Right renal pelvis (tissue), 4 donors: ENCODE measurements around the gene TCERG1L. TPM values are rescaled to one million over a fixed set of nuclear protein-coding genes. Genes with fewer than 3 reads are reported as not detected.

Source experiments
- DNase-seq, 4 donors: peaks; one replicate each; pipeline ENCODE4 v3.0.0-alpha.2; 2013; ENCODE audit warnings: low read depth in 4 of 4, low spot score in 3 of 4, missing footprints in 1 of 4
- polyA plus RNA-seq, 4 donors: library from polyadenylated mRNA; unstranded; fragments of 120-200 nt; gene quantifications; one replicate each; pipeline ENCODE4 v1.2.1, GENCODE V29; 2013; ENCODE audit not compliant: insufficient read length in 4 of 4

Gene TCERG1L
- polyA plus RNA-seq, 4 donors, result 1.4 to 2.1 (median 1.8) TPM

GRCh38 chr10:131231965-131232541, 79.5 kb downstream of the TCERG1L start:
- no peak for DNase-seq

DNA sequence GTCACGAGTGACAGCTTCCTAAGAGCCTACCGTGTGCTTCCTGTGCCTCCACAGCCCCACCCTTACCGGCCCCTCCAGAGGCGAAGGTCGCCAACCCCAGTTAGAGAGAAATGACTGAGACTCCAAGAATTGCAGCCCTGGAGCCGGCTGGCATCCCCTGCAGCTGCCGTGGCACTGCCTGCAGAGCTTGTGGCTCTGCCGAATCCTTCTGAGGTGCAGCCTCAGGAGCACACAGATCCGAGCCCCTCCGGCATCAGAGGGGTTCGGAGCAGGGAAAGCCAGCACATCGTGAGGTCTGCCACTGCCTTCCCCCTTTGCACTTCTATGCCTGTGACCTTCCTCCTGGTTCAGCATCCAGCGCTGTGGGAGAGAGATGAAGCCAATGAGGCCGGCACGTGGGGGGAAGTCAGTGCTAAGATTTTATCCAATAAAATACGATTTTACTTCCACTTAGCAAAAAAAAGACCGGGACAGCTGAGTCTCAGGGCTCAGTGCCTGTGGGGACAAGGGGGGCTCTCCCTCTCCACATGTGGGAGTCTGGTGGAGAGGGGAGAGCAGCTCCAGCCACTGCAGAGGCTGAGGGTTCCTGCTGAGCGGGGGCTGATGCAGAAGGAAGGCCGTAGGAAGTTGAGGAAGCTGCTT, 80.1 kb downstream of the TCERG1L start:
- no peak for DNase-seq

DNA sequence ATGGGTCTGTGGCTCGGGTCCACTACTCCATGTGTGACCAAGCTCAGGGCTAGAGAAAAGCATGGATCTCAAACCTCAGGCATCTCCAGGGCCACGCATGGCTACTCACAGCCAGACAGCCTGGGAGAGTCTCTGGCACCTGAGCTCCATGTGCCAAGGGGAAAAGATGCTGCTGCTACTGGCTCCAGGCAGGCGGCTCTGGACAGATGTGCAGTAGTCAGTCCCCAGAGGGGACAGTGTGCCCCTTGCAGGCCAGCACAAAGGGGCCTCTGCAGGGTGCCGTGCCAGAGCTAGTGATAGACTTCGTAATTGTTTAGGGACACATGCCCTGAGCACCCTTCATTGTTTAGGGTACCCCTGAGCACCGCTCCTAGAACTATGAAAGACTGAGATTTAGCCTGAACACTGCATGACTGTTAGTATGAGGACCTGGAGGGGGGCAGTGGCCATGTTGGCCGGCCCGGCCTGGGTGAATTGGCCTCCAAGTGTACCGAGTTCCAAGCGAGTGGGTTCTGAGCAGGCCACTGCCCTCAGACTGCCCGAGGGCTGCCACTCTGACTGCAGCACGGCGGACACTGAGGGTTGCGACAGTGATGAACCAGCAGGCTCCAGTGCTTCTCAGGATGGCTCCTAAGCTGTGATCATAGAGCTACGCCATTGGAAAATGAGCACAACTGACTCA, 80.7 kb downstream of the TCERG1L start:
- DNase-seq, result no peak

GRCh38 chr10:131230166-131230565, 81.4 kb downstream of the TCERG1L start:
- DNase-seq, result no peak

- no peak for DNase-seq
Observed at GRCh38 chr10:131227163-131227740, 84.3 kb downstream of the TCERG1L start.

- no peak for DNase-seq
Observed at GRCh38 chr10:131226446-131227162, 84.9 kb downstream of the TCERG1L start.

- no peak for DNase-seq
Observed at GRCh38 chr10:131224106-131224505, 87.4 kb downstream of the TCERG1L start.

DNA sequence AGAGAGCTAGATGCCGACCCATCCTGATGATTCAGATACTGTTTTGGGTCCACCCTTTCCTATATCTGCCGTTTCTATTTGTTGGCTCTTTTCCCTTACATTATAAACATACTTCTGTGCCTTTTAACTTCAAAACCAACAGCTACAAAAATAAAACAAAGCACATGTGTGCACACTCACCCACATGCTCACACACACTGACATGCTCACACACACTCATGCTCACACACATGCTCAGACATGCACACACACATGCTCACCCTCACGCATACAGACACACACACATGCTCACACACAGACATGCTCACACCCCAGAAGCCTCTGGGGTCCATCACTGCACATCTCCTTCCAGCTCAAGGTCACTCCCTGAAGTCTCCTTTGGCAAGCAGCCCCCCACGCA, 88.1 kb downstream of the TCERG1L start:
- DNase-seq, result no peak

DNA sequence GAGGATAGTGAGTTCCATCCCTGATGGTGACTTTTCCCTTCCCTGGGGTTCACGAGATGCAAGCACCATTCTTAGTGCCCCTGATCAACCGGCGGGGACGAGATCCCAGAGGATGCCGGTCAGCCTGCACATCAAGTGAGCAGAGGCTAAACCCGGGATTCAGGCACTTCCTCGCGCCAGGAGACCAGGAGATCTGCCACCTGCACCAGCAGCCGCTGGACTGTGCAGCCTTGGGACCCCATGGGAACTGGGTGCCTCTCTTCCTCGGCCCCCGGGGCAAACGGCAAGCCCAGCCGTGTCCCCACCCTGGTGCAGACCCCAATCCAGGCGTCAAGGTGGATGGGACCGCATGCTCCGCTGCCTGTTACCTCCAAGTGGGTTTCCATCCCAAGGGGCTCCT, 88.5 kb downstream of the TCERG1L start:
- no peak for DNase-seq

DNA sequence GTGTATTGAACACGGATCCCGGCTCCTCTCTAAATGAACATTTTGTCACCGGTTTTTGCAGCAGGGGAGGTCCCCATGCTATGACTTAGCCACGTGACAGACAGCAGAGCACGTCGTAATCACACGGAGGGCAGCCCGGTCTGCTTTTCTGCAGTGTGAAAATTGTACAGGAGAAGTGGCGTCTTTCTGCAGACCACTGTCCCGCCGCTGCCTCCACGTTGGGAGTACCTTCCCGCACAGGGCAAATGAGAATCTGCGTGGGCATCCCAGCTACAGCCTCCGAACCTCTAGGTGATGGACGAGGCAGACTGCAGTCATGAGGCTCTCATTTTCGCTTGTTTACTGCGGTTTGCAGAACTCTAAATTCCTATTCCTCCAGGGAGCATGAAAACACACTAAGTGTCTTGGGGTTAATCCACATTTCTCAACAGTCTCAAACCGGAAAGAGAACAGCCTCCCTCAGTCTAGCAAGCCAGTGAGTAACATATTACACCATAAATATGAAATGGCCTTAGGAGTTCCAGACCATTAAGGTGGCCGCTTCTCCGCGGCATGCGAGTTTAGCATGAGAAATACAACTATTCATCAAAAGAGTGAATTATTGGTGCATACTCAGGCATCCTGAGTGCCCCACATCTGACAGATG, 89.8 kb downstream of the TCERG1L start:
- DNase-seq, result no peak

GRCh38 chr10:131220601-131221171, 90.8 kb downstream of the TCERG1L start:
- no peak for DNase-seq

- no peak for DNase-seq
Observed at GRCh38 chr10:131219955-131220489, 91.5 kb downstream of the TCERG1L start.

GRCh38 chr10:131219584-131219886, 92.0 kb downstream of the TCERG1L start:
- no peak for DNase-seq

- DNase-seq, result no peak
Observed at GRCh38 chr10:131218811-131219583, 92.5 kb downstream of the TCERG1L start.

- DNase-seq, result no peak
Observed at GRCh38 chr10:131216681-131217230, 94.8 kb downstream of the TCERG1L start.

DNA sequence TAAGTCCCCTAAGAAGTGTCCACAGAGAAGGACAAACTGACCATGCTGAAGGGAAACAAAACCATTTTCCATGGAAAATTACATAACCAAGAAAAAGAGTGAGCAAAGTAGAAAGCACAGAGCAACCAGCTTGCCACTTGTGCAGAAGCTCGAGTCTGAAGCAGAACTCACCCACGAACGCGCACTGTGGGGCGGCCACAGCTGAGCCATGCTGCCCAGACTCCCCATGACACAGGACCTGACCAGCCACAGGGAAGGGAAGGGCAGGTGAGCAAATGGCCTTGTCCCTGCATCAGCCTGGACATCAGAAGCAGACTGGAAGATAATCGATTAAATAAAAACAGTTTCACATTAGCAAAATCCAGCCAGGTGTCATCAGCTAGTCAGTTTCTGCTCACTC, 95.7 kb downstream of the TCERG1L start:
- DNase-seq, result no peak

DNA sequence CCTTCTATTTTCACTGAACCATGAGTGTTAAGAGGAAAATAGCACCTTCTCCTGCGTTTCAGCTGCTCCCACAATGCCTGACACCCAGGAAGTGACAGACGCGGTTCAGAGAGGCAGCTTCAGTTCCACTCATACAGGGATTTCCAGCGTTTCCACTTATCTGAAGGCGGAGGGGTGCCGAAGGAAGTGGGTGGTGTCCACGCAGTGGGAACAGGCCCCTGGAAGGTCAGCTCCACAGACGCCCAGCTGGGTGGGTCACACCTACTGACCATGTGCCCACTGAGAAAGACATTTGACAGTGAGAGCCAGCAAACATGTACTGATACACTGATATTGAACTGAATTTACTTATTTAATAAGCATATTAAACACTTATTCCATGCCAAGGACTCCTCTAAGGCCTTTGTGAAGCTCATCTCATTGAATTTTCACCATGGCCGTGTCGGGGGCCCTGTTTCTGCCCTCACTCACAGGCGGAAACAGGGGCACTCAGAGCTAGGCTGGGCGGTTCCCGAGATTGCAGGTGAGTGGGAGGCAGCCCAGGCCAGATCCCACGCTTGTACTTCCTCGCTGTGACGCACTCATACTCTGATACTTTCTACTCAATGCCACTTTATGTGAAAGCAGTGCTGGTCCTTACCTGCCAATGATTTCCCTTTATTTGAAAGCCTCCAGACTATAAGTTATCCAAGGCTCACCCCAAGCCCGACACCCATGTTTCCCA, 96.8 kb downstream of the TCERG1L start:
- no peak for DNase-seq

DNA sequence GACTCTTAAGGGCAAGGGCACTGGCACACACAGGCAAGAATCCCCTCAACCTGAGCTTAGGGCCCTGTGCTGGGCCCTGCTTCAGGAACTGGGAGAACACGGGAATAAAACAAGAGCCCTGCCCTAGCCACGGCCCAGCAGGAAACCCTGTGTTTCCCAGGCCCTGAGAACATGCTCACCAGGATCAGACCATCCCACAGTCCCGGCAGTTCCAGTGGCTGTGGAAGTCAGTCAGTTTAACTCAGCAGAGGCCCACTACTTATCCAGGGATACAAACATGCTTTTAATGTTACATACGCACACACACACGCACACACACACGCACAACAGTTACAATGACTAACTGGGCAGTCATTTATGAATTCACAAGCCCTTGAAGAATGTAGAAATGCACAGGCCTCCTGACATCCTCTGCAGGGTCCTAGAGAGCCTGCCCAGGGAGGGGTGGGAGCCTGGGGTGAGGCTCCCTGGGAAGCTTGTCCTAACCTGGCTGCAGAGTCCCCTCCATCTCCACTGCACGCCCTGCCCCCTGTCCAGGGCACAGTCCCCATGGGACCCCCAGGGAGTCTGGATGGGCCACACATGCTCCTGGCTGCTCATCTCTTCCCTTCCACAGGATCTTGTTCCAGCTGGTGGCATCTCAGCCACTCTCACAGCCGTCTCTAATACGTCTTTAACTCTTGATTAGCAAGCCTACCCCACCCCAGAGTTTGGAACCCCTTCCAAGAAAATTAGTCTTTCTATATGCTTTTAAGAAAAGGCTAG, 97.6 kb downstream of the TCERG1L start:
- no peak for DNase-seq
